HG03025 (cell line): ENCODE results near the gene ANXA10.

ENCODE experiments used
- ATAC-seq: cut with Tn5 transposase; IDR thresholded peaks from one replicate; pipeline ENCODE4 v1.9.1; 2021; ENCODE audit warnings: mild to moderate bottlenecking, moderate library complexity; ENCODE audit not compliant: unreplicated experiment, low FRiP score

Gene ANXA10

DNA sequence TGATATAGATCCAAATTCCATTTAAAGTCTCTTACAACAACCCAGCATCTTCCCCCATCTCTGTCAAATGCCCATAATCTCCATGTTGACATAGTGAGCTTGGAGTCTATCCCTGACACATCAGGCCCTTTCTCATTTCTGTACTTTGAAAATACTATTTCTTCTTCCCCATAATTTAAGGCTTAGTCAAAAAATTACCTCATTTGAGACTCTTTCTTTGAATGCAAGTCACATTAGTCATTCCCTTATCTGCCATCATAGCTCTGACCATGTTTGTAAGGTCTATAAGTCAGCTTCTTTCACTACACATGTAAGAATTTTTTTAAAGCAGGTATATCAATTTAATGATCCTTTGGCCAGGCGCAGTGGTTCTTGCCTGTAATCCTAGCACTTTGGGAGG is 126.3 kb downstream of the ANXA10 start:
- no peak for ATAC-seq

DNA sequence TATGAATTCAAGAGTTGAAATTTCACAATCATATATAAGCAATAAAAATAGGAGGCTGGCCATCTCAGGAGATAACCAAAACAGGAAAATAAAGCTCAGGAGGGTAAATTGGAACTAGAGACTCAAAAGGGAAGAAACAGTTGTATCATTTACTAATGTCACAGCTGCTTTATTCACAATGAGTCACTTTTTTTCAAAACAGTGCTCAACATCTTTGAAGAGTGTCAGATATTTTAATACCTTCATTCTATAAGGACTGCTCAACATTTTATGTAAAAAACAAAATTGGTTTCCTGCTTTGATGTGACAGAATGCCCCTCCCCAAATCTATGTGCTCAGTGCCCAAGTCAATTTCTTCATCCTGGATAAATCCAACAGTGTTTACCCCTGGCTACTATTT is 128.6 kb downstream of the ANXA10 start:
- ATAC-seq, result no peak

DNA sequence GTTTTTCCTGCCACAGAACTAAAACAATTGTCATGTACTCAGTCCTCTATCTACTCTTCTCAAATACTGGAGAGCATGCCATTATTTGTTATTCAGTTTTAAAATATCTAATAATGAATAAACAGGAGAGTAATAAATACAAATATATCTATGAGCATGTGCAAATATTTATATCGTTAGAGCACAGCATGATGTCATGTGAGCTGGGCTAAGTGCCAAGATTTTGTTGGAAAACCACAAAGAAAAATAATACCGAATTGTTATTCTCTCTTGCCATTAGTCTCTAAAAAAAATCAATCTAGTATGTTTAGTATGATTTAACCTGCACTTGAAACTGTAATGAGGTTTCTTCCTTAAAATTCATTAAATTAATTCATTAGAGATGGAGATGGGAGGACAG is 129.0 kb downstream of the ANXA10 start:
- ATAC-seq, result no peak
